Brain microvascular endothelial cell (primary cell): ENCODE data around the gene GALNT5.
A peak's percentile ranks its signal among the peaks of the same experiment; 100 is the strongest.

Experiments used
- DNase-seq: peaks from one replicate; pipeline ENCODE4 v3.0.0-alpha.2; 2020
- H3K27ac ChIP-seq: fragments of 250-450 bp; sonication (Bioruptor Pico); 2 replicates; pipeline ENCODE4 v1.5.1; 2020; ENCODE audit warnings: mild to moderate bottlenecking, moderate library complexity
- H3K27me3 ChIP-seq: fragments of 250-450 bp; sonication (Bioruptor Pico); replicated peaks from 2 replicates; pipeline ENCODE4 v1.5.1; 2020; ENCODE audit warnings: mild to moderate bottlenecking
- H3K36me3 ChIP-seq: fragments of 250-450 bp; sonication (Bioruptor Pico); replicated peaks from 2 replicates; pipeline ENCODE4 v1.5.1; 2020; ENCODE audit warnings: mild to moderate bottlenecking
- H3K4me3 ChIP-seq: 2 replicates; pipeline ENCODE4 v1.5.1; 2011; ENCODE audit warnings: low read depth, mild to moderate bottlenecking, control low read depth, low read length, moderate library complexity
- in situ Hi-C: cut with HindIII; loops from 2 replicates; pipeline ENCODE4 v1.10.0; 2017; ENCODE audit warnings: low sequenced_read_pairs, low pct_ligation_motif_present
- TF ChIP-seq, protein P1 (sequence below): IDR thresholded peaks from 2 replicates; pipeline ENCODE4 v1.5.1; 2011; ENCODE audit warnings: low read depth, mild to moderate bottlenecking, moderate library complexity, low read length, control low read depth, inconsistent platforms; ENCODE audit errors: missing control alignments

The GALNT5 gene

DNA sequence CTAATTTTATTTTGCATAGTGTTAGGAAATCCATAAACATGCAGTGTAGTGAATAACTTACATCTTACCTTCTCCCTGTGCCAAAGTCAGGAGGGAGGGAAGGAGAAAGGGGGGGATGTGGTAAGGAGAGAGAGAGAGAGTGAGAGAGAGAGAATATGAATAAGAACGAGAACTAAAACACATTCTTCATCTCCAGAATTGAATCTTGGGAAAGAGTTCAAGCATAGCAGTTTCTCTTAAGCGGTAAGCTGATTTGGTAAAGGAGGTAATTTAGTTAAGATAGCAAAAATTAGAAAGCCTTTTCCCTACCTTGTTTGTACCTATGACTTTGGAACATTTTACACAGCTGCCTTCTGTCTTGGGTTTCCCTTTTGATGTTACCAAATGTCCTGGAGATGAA lies 52.4 kb downstream of the GALNT5 start:
- in situ Hi-C loops: no loop called here
- H3K27me3 ChIP-seq: no peaks in the 10 kb centered on the region
- peaks cover 6% of the 10 kb centered on the region for H3K36me3 ChIP-seq
- no peak overlapping the region for H3K4me3 ChIP-seq
- TF ChIP-seq, protein P1, sequence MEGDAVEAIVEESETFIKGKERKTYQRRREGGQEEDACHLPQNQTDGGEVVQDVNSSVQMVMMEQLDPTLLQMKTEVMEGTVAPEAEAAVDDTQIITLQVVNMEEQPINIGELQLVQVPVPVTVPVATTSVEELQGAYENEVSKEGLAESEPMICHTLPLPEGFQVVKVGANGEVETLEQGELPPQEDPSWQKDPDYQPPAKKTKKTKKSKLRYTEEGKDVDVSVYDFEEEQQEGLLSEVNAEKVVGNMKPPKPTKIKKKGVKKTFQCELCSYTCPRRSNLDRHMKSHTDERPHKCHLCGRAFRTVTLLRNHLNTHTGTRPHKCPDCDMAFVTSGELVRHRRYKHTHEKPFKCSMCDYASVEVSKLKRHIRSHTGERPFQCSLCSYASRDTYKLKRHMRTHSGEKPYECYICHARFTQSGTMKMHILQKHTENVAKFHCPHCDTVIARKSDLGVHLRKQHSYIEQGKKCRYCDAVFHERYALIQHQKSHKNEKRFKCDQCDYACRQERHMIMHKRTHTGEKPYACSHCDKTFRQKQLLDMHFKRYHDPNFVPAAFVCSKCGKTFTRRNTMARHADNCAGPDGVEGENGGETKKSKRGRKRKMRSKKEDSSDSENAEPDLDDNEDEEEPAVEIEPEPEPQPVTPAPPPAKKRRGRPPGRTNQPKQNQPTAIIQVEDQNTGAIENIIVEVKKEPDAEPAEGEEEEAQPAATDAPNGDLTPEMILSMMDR: no peak
- no peak overlapping the region for H3K27ac ChIP-seq
- DNase-seq: no peak

DNA sequence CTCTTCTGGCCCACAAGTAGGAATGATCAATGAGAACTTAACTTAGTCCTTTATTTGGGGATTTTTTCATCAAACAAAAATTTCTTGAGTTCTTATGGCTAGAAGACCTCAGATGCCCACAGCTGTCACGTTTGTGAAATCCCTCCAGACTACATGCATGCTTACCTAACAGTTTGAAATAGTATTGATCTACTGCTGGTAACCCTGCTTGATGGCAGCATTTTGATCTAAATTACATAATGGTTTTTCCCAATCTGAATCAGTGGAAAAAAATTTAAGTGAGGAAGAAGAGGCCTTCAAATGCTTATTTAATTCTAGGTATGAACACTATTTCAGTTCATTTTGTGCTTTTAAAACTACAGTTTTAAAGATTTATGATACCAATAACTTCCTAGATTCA lies 54.2 kb downstream of the GALNT5 start:
- no peak overlapping the region for H3K4me3 ChIP-seq
- no peak for DNase-seq
- in situ Hi-C loops: no loop called here
- TF ChIP-seq, protein P1: no peak
- no peak overlapping the region for H3K27ac ChIP-seq
- H3K36me3 ChIP-seq: peaks cover 6% of the 10 kb centered on the region
- H3K27me3 ChIP-seq: no peaks in the 10 kb centered on the region

DNA sequence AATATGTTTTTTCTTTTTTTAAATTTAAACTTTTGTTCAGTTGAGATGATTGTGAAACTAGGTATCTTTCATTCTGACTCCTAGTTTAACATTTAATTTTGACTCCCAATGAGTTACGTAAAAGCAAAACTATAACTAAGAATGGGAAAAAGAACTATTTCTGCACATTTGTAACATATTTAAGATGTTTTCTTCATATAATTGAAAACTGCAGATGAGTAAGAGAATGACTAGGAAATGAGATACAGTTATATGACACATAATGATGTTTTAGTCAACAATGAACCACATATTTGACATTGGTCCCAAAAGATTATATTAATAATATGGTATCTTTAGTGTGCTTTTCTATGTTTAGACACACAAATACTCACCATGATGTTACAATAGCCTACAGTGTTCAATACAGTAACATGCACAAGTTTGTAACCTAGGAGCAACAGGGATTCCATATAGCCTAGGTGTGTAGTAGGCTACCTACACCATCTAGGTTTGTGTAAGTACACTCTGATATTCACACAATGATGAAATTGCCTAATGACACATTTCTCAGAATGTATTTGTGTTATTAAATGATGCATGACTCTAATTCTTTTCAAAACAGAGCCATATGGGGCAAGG lies 55.5 kb downstream of the GALNT5 start:
- Histone ChIP-seq H3K4me3 (no peak overlapping the region), H3K36me3 (peaks cover 6% of the 10 kb centered on the region), H3K27ac (peak overlapping the region; percentile 35), H3K27me3 (no peaks in the 10 kb centered on the region)
- in situ Hi-C loops: no loop called here
- TF ChIP-seq, protein P1: no peak
- no peak for DNase-seq

DNA sequence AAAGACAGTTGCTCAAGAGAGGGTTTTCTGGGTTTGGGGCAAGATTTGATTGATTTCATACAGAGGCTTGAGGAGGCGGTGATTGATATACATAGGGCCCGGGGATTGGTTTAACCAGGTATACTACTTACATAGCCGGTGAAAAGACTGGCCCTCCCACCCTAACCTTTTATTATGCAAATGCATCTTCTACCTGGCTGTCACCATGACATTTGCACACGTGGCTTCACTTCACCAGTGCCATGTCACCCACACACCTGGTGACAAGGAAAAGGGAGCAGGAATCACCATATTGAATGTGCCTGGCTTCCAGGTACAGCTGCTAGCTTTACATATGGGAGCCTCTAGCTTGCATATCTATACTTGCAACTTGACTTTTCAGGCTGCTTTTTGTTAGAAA lies 58.4 kb downstream of the GALNT5 start:
- H3K4me3 ChIP-seq: no peak overlapping the region
- no peak overlapping the region for H3K27ac ChIP-seq
- H3K27me3 ChIP-seq: no peaks in the 10 kb centered on the region
- no peaks in the 10 kb centered on the region for H3K36me3 ChIP-seq
- TF ChIP-seq, protein P1: no peak
- DNase-seq: no peak
- in situ Hi-C loops: no loop called here

DNA sequence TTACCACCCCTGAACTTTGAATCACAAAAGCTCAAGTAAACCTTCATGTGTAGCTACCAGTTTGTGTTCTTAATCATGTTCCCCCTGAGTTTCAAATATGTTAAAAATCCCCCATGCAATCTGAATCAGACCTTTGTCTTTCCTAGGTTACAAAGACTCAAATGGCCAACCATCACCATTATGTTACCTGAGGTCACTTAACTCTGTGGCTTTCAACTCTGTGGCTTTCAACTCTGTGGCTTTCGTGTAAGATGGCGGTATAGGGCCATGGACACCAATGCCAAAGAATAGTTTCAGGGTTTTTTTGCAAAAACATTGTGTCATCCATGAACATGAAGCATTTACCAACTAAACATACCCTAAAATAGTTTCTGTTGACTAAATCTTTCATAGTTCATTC lies 61.4 kb downstream of the GALNT5 start:
- in situ Hi-C loops: no loop called here
- H3K4me3 ChIP-seq: no peak overlapping the region
- TF ChIP-seq, protein P1: no peak
- H3K27ac ChIP-seq: no peak overlapping the region
- H3K36me3 ChIP-seq: no peaks in the 10 kb centered on the region
- no peaks in the 10 kb centered on the region for H3K27me3 ChIP-seq
- no peak for DNase-seq

DNA sequence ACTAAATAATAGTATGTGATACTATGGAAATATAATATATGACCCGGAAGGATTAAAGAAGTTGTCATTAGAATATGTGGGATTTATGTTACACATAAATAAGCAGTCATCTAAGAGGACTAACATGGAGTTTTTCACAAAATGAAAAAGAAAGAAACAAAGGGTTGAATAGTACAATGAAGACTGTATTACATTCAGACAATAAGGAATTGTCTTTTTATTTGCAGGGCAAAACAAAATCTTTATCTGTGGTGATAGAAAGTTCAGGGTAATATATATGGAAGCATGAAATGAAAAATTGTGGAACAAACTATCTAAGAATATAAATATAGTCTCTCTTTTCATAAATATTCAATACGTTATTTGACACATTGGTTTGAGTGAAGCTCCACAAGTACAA lies 62.3 kb downstream of the GALNT5 start:
- H3K4me3 ChIP-seq: no peak overlapping the region
- in situ Hi-C loops: no loop called here
- TF ChIP-seq, protein P1: no peak
- H3K27ac ChIP-seq: no peak overlapping the region
- no peak for DNase-seq
- no peaks in the 10 kb centered on the region for H3K27me3 ChIP-seq
- H3K36me3 ChIP-seq: no peaks in the 10 kb centered on the region
